Fibroblast of the conjunctiva (primary cell): ENCODE results near the gene VWC2.

Experiments used
- DNase-seq: peaks from one replicate; pipeline ENCODE4 v3.0.0-alpha.2; 2010; ENCODE audit warnings: low read depth

The VWC2 gene

GRCh38 chr7:49773218-49773935, at the start of gene VWC2:
TSS of gene VWC2 (plus strand) at chr7:49773638. CDS start at chr7:49775436, 1,798 bp downstream.
- no peak for DNase-seq

GRCh38 chr7:49724071-49724470, 49.4 kb upstream of the VWC2 start:
- no peak for DNase-seq

GRCh38 chr7:49731836-49732235, 41.6 kb upstream of the VWC2 start:
- no peak for DNase-seq

- no peak for DNase-seq
These were observed 10.8 kb upstream of the VWC2 start for GRCh38 chr7:49762666-49763065.

- DNase-seq, result no peak
These were observed 9.6 kb upstream of the VWC2 start for GRCh38 chr7:49763791-49764190.

GRCh38 chr7:49766966-49767365, 6.5 kb upstream of the VWC2 start:
- DNase-seq, result no peak

- no peak for DNase-seq
These were observed 5.7 kb upstream of the VWC2 start for GRCh38 chr7:49767719-49768118.

GRCh38 chr7:49768254-49768653, 5.2 kb upstream of the VWC2 start:
- no peak for DNase-seq

- DNase-seq, result no peak
These were observed 4.6 kb upstream of the VWC2 start for GRCh38 chr7:49768835-49769234.

GRCh38 chr7:49769285-49769857, 4.1 kb upstream of the VWC2 start:
- no peak for DNase-seq

GRCh38 chr7:49770838-49771237, 2.6 kb upstream of the VWC2 start:
- DNase-seq, result no peak

GRCh38 chr7:49771427-49772176, 1.8 kb upstream of the VWC2 start:
- DNase-seq, result no peak

GRCh38 chr7:49772916-49773217, 571 bp upstream of the VWC2 start:
- no peak for DNase-seq

GRCh38 chr7:49773936-49774458, 559 bp downstream of the VWC2 start:
- DNase-seq, result no peak

GRCh38 chr7:49774459-49775064, 1.1 kb downstream of the VWC2 start:
- DNase-seq, result no peak

- DNase-seq, result no peak
These were observed 1.9 kb downstream of the VWC2 start for GRCh38 chr7:49775065-49775948.

- no peak for DNase-seq
These were observed 2.6 kb downstream of the VWC2 start for GRCh38 chr7:49775949-49776443.

- DNase-seq, result no peak
These were observed 3.6 kb downstream of the VWC2 start for GRCh38 chr7:49776994-49777393.

GRCh38 chr7:49778731-49779270, 5.4 kb downstream of the VWC2 start:
- no peak for DNase-seq

- no peak for DNase-seq
These were observed 7.5 kb downstream of the VWC2 start for GRCh38 chr7:49780953-49781352.

GRCh38 chr7:49781996-49782395, 8.6 kb downstream of the VWC2 start:
- no peak for DNase-seq
